HUDEP-2 (cell line): Measurements from ENCODE around the gene EMP1.

Source experiments
- DNase-seq, 76 experiments: peaks; one replicate each; lab custom pipeline; 2025; ENCODE audit not compliant: unreplicated experiment in 76 of 76; lab: John Stamatoyannopoulos, UW

The EMP1 gene

GRCh38 chr12:13196130-13196921, at the start of gene EMP1:
EMP1 (plus strand) TSS chr12:13196726; CDS start chr12:13211511, 14,785 bp downstream.
- DNase-seq, result peak in 74 of 76 experiments; percentile 11 to 92 (median 71)

GRCh38 chr12:13147688-13148484, 48.6 kb upstream of the EMP1 start:
- no peak for DNase-seq

GRCh38 chr12:13148485-13148847, 48.1 kb upstream of the EMP1 start:
- no peak for DNase-seq

GRCh38 chr12:13149411-13149810, 47.1 kb upstream of the EMP1 start:
- no peak for DNase-seq

GRCh38 chr12:13152281-13152680, 44.2 kb upstream of the EMP1 start:
- no peak for DNase-seq

GRCh38 chr12:13152756-13153155, 43.8 kb upstream of the EMP1 start:
- DNase-seq, result no peak

GRCh38 chr12:13153180-13153579, 43.3 kb upstream of the EMP1 start:
- DNase-seq, result no peak

- no peak for DNase-seq
Measured at GRCh38 chr12:13154027-13154538, 42.4 kb upstream of the EMP1 start.

GRCh38 chr12:13154831-13155230, 41.7 kb upstream of the EMP1 start:
- DNase-seq, result no peak

- DNase-seq, result no peak
Measured at GRCh38 chr12:13156277-13156676, 40.2 kb upstream of the EMP1 start.

- DNase-seq, result no peak
Measured at GRCh38 chr12:13161172-13161571, 35.4 kb upstream of the EMP1 start.

GRCh38 chr12:13162904-13163303, 33.6 kb upstream of the EMP1 start:
- no peak for DNase-seq

GRCh38 chr12:13163868-13164635, 32.5 kb upstream of the EMP1 start:
- no peak for DNase-seq

- DNase-seq, result no peak
Measured at GRCh38 chr12:13164921-13165616, 31.5 kb upstream of the EMP1 start.

GRCh38 chr12:13165617-13166041, 30.9 kb upstream of the EMP1 start:
- DNase-seq, result peak in 10 of 76 experiments; percentile 2 to 20 (median 12)

GRCh38 chr12:13167226-13167625, 29.3 kb upstream of the EMP1 start:
- no peak for DNase-seq

- no peak for DNase-seq
Measured at GRCh38 chr12:13167906-13168305, 28.6 kb upstream of the EMP1 start.

GRCh38 chr12:13169272-13169671, 27.3 kb upstream of the EMP1 start:
- DNase-seq, result no peak

- no peak for DNase-seq
Measured at GRCh38 chr12:13170892-13171490, 25.5 kb upstream of the EMP1 start.
